ENCODE results near the gene INVS.

GRCh38 chr9:100346836-100347235 lies 247.8 kb downstream of the INVS start:
- TF ChIP-seq CTCF (conservative IDR thresholded peaks at IDR 0.05; ENCODE audit: low read length) (no peak), EZH2phosphoT487 (IDR thresholded peaks at IDR 0.05; ENCODE audit: borderline replicate concordance, low read depth, low read length) (no peak)

All from OCI-LY7 (cell line).